Mammary epithelial cell (primary cell): ENCODE results near the gene POLR1E.

Experiments
- EZH2 ChIP-seq: IDR thresholded peaks from 2 replicates; pipeline ENCODE4 v1.6.1; 2012; ENCODE audit warnings: low read length, inconsistent platforms, borderline replicate concordance
- TF ChIP-seq, protein P1 (sequence below), 2 donors: IDR thresholded peaks in 1 of 2; conservative IDR thresholded peaks in 1 of 2; 2 replicates each; pipeline ENCODE4 v1.5.1; 2011 to 2012; ENCODE audit warnings: inconsistent platforms in 2 of 2, low read length in 2 of 2, mild to moderate bottlenecking in 2 of 2, control low read depth in 1 of 2, low read depth in 1 of 2; ENCODE audit not compliant: insufficient read depth in 1 of 2; ENCODE audit errors: extremely low read depth in 1 of 2

DNA sequence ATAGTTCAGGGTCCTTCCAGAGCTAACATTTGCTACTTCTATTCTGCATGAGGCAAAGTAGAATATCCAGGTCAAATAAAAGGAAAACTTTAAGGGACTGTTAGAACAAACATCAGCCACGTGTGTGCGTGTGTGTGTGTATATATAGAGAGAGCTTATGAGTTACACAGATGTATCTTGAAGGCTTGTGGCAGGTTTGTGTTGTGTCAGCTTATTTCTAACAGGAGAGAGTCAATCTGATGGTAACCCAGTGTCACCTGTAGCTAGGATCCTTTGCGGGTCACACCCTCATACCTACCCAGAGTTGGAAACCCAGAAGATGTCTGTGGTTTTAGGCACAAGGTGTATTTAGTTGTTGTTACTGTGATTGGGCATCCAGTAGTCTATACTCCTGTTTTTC is 12.7 kb downstream of the POLR1E start:
- TF ChIP-seq, protein P1, sequence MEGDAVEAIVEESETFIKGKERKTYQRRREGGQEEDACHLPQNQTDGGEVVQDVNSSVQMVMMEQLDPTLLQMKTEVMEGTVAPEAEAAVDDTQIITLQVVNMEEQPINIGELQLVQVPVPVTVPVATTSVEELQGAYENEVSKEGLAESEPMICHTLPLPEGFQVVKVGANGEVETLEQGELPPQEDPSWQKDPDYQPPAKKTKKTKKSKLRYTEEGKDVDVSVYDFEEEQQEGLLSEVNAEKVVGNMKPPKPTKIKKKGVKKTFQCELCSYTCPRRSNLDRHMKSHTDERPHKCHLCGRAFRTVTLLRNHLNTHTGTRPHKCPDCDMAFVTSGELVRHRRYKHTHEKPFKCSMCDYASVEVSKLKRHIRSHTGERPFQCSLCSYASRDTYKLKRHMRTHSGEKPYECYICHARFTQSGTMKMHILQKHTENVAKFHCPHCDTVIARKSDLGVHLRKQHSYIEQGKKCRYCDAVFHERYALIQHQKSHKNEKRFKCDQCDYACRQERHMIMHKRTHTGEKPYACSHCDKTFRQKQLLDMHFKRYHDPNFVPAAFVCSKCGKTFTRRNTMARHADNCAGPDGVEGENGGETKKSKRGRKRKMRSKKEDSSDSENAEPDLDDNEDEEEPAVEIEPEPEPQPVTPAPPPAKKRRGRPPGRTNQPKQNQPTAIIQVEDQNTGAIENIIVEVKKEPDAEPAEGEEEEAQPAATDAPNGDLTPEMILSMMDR (conservative IDR thresholded peaks at IDR 0.05 in 1 of 2, IDR thresholded peaks at IDR 0.05 in 1 of 2; ENCODE audit: extremely low read depth in 1 of 2, insufficient read depth in 1 of 2, low read depth in 1 of 2, low read length in 2 of 2), result no peak
- TF ChIP-seq EZH2, result no peak
